ENCODE measurements around the gene EFCAB8. TPM values are rescaled to one million over a fixed set of nuclear protein-coding genes. Genes with fewer than 3 reads are reported as not detected.
"Not testable (repeated sequence)": the region's sequence is repeated elsewhere in the genome, so short reads cannot be mapped to it uniquely, and the experiment has no call there.

The EFCAB8 gene
- total RNA-seq, 1 donor from 2014 or later: not detected

DNA sequence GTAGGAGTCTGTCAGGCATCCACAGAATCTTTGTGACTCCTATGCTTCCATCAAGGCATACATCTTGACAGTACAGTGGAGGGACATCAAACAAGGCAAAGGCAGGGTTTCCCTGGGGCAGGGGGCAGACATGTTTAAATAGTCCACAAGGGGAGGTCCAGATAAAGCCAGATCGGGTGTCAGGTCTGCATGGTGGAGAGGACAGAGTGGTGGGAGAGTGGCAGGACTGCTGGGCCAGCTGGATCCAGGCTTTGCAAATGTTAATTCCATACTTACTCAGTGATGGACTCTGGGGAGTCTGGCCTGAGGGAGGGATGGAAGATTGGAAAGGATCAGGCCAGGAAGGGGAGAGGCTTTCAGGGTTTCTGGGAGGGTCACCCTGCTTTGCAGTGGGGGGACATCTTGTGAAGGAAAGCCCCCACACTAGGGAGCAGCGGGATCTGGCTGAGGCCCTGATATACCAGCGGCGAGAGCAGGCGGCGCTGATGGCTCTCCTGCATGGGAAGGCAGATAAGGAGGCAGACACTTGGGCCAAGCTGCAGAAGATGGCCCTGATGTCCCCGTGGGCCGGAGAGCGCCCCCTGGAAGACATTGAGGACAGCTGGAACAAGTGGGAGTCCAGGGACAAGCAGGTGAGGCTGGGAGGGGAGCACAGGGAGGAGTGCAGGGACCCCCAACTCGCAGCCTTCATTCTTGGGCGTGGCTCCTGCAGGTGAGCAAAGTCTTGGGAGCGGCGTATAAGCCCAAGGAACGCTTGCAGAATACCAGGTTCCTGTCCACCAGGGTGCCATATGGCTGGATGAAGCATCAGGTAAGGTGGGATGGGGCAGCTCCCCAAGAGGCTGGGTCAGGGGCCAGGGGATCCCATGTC is 100.9 kb downstream of the EFCAB8 start:
- no peak overlapping the region for H3K4me3 ChIP-seq (ENCODE audit: low read depth, low read length)
- TF ChIP-seq, protein P1, sequence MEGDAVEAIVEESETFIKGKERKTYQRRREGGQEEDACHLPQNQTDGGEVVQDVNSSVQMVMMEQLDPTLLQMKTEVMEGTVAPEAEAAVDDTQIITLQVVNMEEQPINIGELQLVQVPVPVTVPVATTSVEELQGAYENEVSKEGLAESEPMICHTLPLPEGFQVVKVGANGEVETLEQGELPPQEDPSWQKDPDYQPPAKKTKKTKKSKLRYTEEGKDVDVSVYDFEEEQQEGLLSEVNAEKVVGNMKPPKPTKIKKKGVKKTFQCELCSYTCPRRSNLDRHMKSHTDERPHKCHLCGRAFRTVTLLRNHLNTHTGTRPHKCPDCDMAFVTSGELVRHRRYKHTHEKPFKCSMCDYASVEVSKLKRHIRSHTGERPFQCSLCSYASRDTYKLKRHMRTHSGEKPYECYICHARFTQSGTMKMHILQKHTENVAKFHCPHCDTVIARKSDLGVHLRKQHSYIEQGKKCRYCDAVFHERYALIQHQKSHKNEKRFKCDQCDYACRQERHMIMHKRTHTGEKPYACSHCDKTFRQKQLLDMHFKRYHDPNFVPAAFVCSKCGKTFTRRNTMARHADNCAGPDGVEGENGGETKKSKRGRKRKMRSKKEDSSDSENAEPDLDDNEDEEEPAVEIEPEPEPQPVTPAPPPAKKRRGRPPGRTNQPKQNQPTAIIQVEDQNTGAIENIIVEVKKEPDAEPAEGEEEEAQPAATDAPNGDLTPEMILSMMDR (conservative IDR thresholded peaks at IDR 0.05; ENCODE audit: low read depth, low read length): no peak
- DNase-seq (ENCODE audit: low read depth): no peak

DNA sequence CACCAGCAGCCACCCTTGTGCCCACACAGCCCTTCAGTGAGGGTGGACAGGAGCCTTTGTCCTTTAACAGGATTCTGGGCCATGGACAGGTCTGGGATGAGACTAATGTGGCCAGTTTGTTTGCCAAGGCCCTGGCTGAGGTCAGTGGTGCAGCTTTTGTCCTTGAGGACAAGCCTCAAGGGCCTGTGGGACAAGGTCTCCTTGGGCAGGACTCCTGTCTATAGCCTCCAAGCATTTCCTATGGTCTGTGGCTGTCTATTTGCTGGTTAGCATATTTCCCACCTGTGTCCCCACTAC is 101.4 kb downstream of the EFCAB8 start:
- no peak for DNase-seq (ENCODE audit: low read depth)
- no peak overlapping the region for H3K4me3 ChIP-seq (ENCODE audit: low read depth, low read length)
- TF ChIP-seq, protein P1 (conservative IDR thresholded peaks at IDR 0.05; ENCODE audit: low read depth, low read length): no peak

DNA sequence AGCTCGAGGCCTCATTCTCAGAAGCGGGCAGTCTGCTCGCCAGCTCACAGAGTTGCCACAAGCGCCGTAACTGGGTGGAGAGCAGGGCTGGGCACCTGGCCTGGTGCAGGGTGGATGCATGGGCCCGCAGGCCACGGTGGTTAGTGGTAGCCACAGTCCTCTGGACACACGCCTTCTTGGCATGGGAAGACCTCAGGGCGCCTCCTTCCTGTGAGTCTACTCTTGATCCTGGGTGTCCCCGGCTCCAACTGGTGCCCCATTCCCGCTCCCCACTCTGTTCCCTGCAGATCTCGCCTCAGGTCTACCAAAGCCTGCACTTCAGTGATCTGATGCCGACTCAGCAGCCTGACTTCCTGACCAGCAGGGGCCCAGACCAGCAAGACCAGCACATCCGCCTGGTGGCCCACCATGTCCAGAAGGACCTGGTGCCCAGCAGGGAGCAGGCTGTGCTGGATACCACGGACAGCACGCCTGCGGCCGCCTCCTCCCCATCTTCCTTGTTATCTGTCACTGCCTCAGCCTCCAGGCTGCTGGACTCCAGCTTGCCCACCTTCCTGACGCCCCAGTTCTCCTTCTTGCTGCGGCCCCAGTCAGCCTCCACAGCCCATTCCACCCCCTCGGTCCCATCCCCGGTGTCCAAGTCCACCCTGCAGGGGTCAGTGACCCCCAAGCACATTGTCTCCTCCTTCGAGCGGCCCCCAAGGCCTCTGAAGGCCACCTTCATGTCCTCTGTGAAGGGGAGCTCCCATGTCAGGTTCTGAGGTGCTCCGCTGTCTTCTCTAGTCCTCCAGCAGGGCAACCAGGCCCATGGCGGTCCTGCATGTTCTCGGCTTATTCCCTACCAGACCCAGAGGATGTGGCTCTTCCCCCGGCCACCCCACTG is 102.4 kb downstream of the EFCAB8 start:
- no peak overlapping the region for H3K4me3 ChIP-seq (ENCODE audit: low read depth, low read length)
- DNase-seq (ENCODE audit: low read depth): no peak
- TF ChIP-seq, protein P1 (conservative IDR thresholded peaks at IDR 0.05; ENCODE audit: low read depth, low read length): no peak

- DNase-seq (ENCODE audit: low read depth): no peak
Observed at GRCh38 chr20:32962053-32962452, 103.3 kb downstream of the EFCAB8 start.

GRCh38 chr20:32962646-32963045 is 103.9 kb downstream of the EFCAB8 start:
- not testable (repeated sequence) for H3K4me3 ChIP-seq (ENCODE audit: low read depth, low read length); DNase-seq (ENCODE audit: low read depth)

More at GRCh38 chr20:32962053-32962452, 103.3 kb downstream of the EFCAB8 start:
- no peak overlapping the region for H3K4me3 ChIP-seq (ENCODE audit: low read depth, low read length)
- TF ChIP-seq, protein P1 (conservative IDR thresholded peaks at IDR 0.05; ENCODE audit: low read depth, low read length): no peak

DNA sequence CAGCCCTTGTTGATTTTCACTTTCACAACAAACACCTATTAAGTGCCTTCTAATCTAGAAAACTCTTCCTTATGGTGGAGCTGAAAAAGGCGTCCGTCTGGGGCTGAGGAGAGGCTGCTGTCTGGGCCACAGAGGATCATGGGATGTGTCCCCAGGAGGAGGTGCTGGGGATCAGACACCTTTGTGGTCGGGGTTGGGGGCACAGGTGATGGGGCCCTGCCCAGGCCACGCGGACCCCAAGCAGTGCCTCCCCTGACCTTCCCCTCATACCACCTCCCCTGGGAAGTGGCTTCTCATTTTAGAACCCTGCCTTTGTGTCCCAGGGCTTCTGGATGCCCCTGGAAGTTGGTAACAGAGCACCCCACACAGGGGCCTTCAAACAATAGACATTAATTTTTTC is 104.5 kb downstream of the EFCAB8 start:
- H3K4me3 ChIP-seq (ENCODE audit: low read depth, low read length): no peak overlapping the region
- TF ChIP-seq, protein P1 (conservative IDR thresholded peaks at IDR 0.05; ENCODE audit: low read depth, low read length): no peak

DNA sequence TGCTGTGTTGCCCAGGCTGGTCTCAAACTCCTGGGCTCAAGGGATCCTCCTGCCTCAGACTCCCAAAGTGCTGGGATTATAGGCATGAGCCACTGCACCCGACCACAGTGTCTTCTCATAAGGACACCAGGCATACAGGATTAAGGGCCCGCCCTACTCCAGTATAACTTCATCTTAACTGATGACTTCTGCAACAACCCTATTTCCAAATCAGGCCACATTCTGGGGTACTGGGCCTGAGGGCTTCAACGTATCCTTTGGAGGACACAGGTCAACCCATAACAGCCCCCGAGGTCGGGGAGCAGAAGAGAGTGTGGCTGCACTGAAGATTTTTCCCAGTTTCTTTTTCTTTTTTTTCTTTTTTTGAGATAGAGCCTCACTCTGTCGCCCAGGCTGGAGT is 105.9 kb downstream of the EFCAB8 start:
- TF ChIP-seq, protein P1 (conservative IDR thresholded peaks at IDR 0.05; ENCODE audit: low read depth, low read length): no peak
- no peak for DNase-seq (ENCODE audit: low read depth)
- no peak overlapping the region for H3K4me3 ChIP-seq (ENCODE audit: low read depth, low read length)

More for the DNA sequence above, 104.5 kb downstream of the EFCAB8 start:
- DNase-seq (ENCODE audit: low read depth): no peak
